SK-N-SH (cell line): ENCODE data around the gene NT5C1B. TPM values are rescaled to one million over a fixed set of nuclear protein-coding genes. Genes with fewer than 3 reads are reported as not detected.

Experiments used
- CTCF ChIA-PET: fragments of 300-600, 350-600 bp; formaldehyde crosslinking; extraction: SDS; loops from one replicate; lab custom pipeline; 2021; lab: Yijun Ruan, JAX
- POLR2A ChIA-PET: fragments of 350-600 bp; sonication (Branson Sonifier 250); formaldehyde crosslinking; extraction: SDS; loops from one replicate; lab custom pipeline; 2020; ENCODE audit warnings: antibody characterized with exemption, inconsistent platforms; lab: Yijun Ruan, JAX
- DNase-seq: peaks from one replicate; pipeline ENCODE4 v3.0.0; 2012
- H2AFZ ChIP-seq: fragments of 200-600 bp; sonication (generic); 2 replicates; pipeline ENCODE4 v1.8.1; 2016; ENCODE audit warnings: antibody characterized with exemption, mild to moderate bottlenecking, low read depth
- H3F3A ChIP-seq: fragments of 200-600 bp; sonication (generic); replicated peaks from 2 replicates; pipeline ENCODE3; 2016; ENCODE audit warnings: antibody characterized with exemption, mild to moderate bottlenecking; ENCODE audit not compliant: insufficient read depth
- H3K27ac ChIP-seq, 2 experiments: fragments of 200-500 bp in 1 of 2; fragments of 200-600 bp in 1 of 2; sonication (Bioruptor generic) in 1 of 2; sonication (generic), shearing (Covaris generic) in 1 of 2; 2 replicates each; pipeline versions ENCODE4 v1.5.1 to v1.6.1; 2014 to 2016; ENCODE audit warnings: low read depth in 2 of 2, inconsistent platforms in 1 of 2, low read length in 1 of 2, mild to moderate bottlenecking in 1 of 2, mixed read lengths in 1 of 2
- H3K27me3 ChIP-seq: fragments of 200-600 bp; sonication (generic), shearing (Covaris generic); 2 replicates; pipeline ENCODE4 v1.6.1; 2016; ENCODE audit warnings: mixed run types; ENCODE audit not compliant: insufficient read depth
- H3K36me3 ChIP-seq, 2 experiments: fragments of 200-500 bp in 1 of 2; fragments of 200-600 bp in 1 of 2; sonication (Bioruptor generic) in 1 of 2; sonication (generic) in 1 of 2; replicated peaks in 1 of 2; 2 replicates each; pipeline versions ENCODE3 to v1.5.1; 2014 to 2016; ENCODE audit warnings: low read length in 1 of 2, mild to moderate bottlenecking in 1 of 2; ENCODE audit not compliant: insufficient read depth in 2 of 2, control insufficient read depth in 1 of 2
- H3K4me1 ChIP-seq, 2 experiments: fragments of 200-500 bp in 1 of 2; fragments of 200-600 bp in 1 of 2; sonication (Bioruptor generic) in 1 of 2; sonication (generic), shearing (Covaris generic) in 1 of 2; 2 replicates each; pipeline versions ENCODE4 v1.5.1 to v1.6.1; 2014 to 2016; ENCODE audit warnings: low read depth in 1 of 2, low read length in 1 of 2, mixed run types in 1 of 2; ENCODE audit not compliant: insufficient read depth in 2 of 2, control insufficient read depth in 1 of 2
- H3K4me2 ChIP-seq: fragments of 200-600 bp; sonication (generic), shearing (Covaris generic); 2 replicates; pipeline ENCODE4 v1.6.1; 2017; ENCODE audit warnings: mixed run types
- H3K4me3 ChIP-seq, 2 experiments: fragments of 200-500 bp in 1 of 2; fragments of 200-600 bp in 1 of 2; sonication (Bioruptor generic) in 1 of 2; sonication (generic), shearing (Covaris generic) in 1 of 2; 2 replicates each; pipeline versions ENCODE4 v1.5.1 to v1.8.1; 2014 to 2016; ENCODE audit warnings: low read depth in 2 of 2, inconsistent platforms in 1 of 2, low read length in 1 of 2, mild to moderate bottlenecking in 1 of 2, mixed read lengths in 1 of 2, moderate library complexity in 1 of 2
- H3K79me2 ChIP-seq: fragments of 200-600 bp; sonication (generic); 2 replicates; pipeline ENCODE4 v1.8.1; 2017; ENCODE audit warnings: mild to moderate bottlenecking; ENCODE audit not compliant: insufficient read depth
- H3K9ac ChIP-seq: fragments of 200-600 bp; sonication (generic); 2 replicates; pipeline ENCODE4 v1.6.1; 2017; ENCODE audit warnings: mixed run types
- H3K9me2 ChIP-seq: fragments of 200-600 bp; sonication (generic); 2 replicates; pipeline ENCODE4 v1.6.1; 2017; ENCODE audit warnings: mixed run types
- H3K9me3 ChIP-seq: fragments of 200-600 bp; sonication (generic); 2 replicates; pipeline ENCODE4 v1.6.1; 2017; ENCODE audit warnings: mixed run types, mild to moderate bottlenecking, moderate library complexity
- H4K20me1 ChIP-seq: fragments of 200-600 bp; sonication (generic); 2 replicates; pipeline ENCODE4 v1.6.1; 2017; ENCODE audit warnings: mild to moderate bottlenecking, mixed run types; ENCODE audit not compliant: insufficient read depth
- FOXJ3 ChIP-seq: sonication (generic); formaldehyde crosslinking; IDR thresholded peaks from 2 replicates; pipeline ENCODE4 v1.5.1; 2020; ENCODE audit warnings: mild to moderate bottlenecking, missing genetic modification reagents
- MAX ChIP-seq: IDR thresholded peaks from 2 replicates; pipeline ENCODE4 v1.4.0; 2012; ENCODE audit warnings: low read depth
- MXI1 ChIP-seq: IDR thresholded peaks from 2 replicates; pipeline ENCODE4 v1.6.1; 2012; ENCODE audit warnings: mild to moderate bottlenecking, low read depth, low read length, improper control_type of control experiment
- NRF1 ChIP-seq: IDR thresholded peaks from 2 replicates; pipeline ENCODE4 v1.6.1; 2012; ENCODE audit warnings: low read depth, mild to moderate bottlenecking, low read length
- RFX5 ChIP-seq: IDR thresholded peaks from 2 replicates; pipeline ENCODE4 v1.6.1; 2012; ENCODE audit warnings: mild to moderate bottlenecking, improper control_type of control experiment, low read length
- RXRA ChIP-seq: IDR thresholded peaks from 2 replicates; pipeline ENCODE4 v1.4.0; 2012; ENCODE audit warnings: low read depth, mild to moderate bottlenecking, borderline replicate concordance
- WGBS: methylation state at CpG from one replicate; pipeline ENCODE4 v1.1.6; 2017; ENCODE audit warnings: low lambda C conversion rate; 5-methylcytosine and 5-hydroxymethylcytosine counted together
- polyA plus RNA-seq, 3 experiments: library from polyadenylated mRNA; depleted of rRNA; stranded (reverse); fragments of >200 nt; gene quantifications; 2 replicates each; pipeline ENCODE4 v1.2.3, GENCODE V29; 2012
- TF ChIP-seq, protein P1 (sequence below): IDR thresholded peaks from 2 replicates; pipeline ENCODE4 v1.6.1; 2012; ENCODE audit warnings: mild to moderate bottlenecking, low read depth, low read length, moderate library complexity
- TF ChIP-seq, protein P2 (sequence below): fragments of 200-600 bp; sonication (generic); IDR thresholded peaks from 2 replicates; pipeline ENCODE4 v1.6.1; 2017; ENCODE audit warnings: antibody characterized with exemption, mild to moderate bottlenecking, moderate library complexity

NT5C1B gene
- polyA plus RNA-seq, 1 of the 3 experiments (the other 2 are of a cell fraction) = not detected

DNA sequence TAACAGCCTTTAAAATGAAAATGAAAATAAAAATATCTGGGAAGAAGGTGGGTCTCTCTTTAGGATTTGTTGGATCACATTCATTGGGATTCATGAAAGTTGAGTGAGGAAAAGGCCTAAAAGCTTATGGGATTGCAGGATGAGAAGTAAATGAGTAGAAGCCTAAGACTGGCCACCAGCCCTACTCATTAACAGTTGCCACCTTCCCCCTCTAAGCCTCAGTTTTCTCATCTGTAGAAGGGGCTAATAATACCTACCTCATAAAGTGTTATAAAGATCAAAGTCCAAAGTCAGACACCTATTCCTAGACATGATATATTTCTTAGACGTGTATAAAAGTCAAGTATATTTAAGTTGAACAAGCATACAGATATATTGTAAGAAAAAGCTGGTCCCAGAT lies 52.7 kb downstream of the NT5C1B start:
- POLR2A ChIA-PET = no interaction called here

GRCh38 chr2:18536100-18536499 lies 53.3 kb downstream of the NT5C1B start:
- POLR2A ChIA-PET = no interaction called here
- no peak for DNase-seq
- WGBS = 77% methylated on average over 7 of the region's 7 CpGs

More for the DNA sequence above, 52.7 kb downstream of the NT5C1B start:
- Histone ChIP-seq H3K4me2 (no peak overlapping the region), H3K9me3 (peaks cover 4% of the 10 kb centered on the region; the same call in 1 of the 2 replicates), H3K9me2 (no peaks in the 10 kb centered on the region), H2AFZ (no peak overlapping the region), H3K4me3 (no peak overlapping the region), H3K79me2 (no peaks in the 10 kb centered on the region), H3K4me1 (no peaks in the 10 kb centered on the region), H3F3A (no peaks in the 10 kb centered on the region), H4K20me1 (no peaks in the 10 kb centered on the region), H3K27me3 (no peaks in the 10 kb centered on the region), H3K36me3 (peaks cover 0 to under 1% of the 10 kb centered on the region in 2 experiments), H3K9ac (no peak overlapping the region), H3K27ac (no peak overlapping the region)
- no peak for DNase-seq
- CTCF ChIA-PET = interaction anchor here (1.5 to 6.1 kb wide), 2 partner anchors 9 to 16 kb away, joined by 4 to 44 read pairs; no protein-coding TSS in a partner anchor
- TF ChIP-seq MXI1 (no peak), FOXJ3 (CRISPR knock-in tag) (no peak), MAX (no peak), NRF1 (no peak), RXRA (no peak)
- TF ChIP-seq, protein P1, sequence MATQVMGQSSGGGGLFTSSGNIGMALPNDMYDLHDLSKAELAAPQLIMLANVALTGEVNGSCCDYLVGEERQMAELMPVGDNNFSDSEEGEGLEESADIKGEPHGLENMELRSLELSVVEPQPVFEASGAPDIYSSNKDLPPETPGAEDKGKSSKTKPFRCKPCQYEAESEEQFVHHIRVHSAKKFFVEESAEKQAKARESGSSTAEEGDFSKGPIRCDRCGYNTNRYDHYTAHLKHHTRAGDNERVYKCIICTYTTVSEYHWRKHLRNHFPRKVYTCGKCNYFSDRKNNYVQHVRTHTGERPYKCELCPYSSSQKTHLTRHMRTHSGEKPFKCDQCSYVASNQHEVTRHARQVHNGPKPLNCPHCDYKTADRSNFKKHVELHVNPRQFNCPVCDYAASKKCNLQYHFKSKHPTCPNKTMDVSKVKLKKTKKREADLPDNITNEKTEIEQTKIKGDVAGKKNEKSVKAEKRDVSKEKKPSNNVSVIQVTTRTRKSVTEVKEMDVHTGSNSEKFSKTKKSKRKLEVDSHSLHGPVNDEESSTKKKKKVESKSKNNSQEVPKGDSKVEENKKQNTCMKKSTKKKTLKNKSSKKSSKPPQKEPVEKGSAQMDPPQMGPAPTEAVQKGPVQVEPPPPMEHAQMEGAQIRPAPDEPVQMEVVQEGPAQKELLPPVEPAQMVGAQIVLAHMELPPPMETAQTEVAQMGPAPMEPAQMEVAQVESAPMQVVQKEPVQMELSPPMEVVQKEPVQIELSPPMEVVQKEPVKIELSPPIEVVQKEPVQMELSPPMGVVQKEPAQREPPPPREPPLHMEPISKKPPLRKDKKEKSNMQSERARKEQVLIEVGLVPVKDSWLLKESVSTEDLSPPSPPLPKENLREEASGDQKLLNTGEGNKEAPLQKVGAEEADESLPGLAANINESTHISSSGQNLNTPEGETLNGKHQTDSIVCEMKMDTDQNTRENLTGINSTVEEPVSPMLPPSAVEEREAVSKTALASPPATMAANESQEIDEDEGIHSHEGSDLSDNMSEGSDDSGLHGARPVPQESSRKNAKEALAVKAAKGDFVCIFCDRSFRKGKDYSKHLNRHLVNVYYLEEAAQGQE = no peak
- TF ChIP-seq, protein P2, sequence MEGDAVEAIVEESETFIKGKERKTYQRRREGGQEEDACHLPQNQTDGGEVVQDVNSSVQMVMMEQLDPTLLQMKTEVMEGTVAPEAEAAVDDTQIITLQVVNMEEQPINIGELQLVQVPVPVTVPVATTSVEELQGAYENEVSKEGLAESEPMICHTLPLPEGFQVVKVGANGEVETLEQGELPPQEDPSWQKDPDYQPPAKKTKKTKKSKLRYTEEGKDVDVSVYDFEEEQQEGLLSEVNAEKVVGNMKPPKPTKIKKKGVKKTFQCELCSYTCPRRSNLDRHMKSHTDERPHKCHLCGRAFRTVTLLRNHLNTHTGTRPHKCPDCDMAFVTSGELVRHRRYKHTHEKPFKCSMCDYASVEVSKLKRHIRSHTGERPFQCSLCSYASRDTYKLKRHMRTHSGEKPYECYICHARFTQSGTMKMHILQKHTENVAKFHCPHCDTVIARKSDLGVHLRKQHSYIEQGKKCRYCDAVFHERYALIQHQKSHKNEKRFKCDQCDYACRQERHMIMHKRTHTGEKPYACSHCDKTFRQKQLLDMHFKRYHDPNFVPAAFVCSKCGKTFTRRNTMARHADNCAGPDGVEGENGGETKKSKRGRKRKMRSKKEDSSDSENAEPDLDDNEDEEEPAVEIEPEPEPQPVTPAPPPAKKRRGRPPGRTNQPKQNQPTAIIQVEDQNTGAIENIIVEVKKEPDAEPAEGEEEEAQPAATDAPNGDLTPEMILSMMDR = no peak
- 80% methylated on average over 1 of the region's 1 CpG for WGBS

More at GRCh38 chr2:18536100-18536499, 53.3 kb downstream of the NT5C1B start:
- Histone ChIP-seq H2AFZ (no peak overlapping the region), H3K4me2 (no peak overlapping the region), H3F3A (no peaks in the 10 kb centered on the region), H3K27me3 (no peaks in the 10 kb centered on the region), H3K27ac (no peak overlapping the region), H3K79me2 (no peaks in the 10 kb centered on the region), H4K20me1 (no peaks in the 10 kb centered on the region), H3K4me1 (no peaks in the 10 kb centered on the region), H3K9me2 (no peaks in the 10 kb centered on the region), H3K9ac (no peak overlapping the region), H3K9me3 (peaks cover 4% of the 10 kb centered on the region; the same call in 1 of the 2 replicates), H3K36me3 (no peaks in the 10 kb centered on the region), H3K4me3 (no peak overlapping the region)
- no peak for TF ChIP-seq RFX5
- CTCF ChIA-PET = interaction anchor here (1.5 to 6.1 kb wide), 2 partner anchors 10 to 15 kb away, joined by 4 to 44 read pairs; no protein-coding TSS in a partner anchor
